Lung (tissue), 12 donors: Measurements from ENCODE around the gene SCN2B. TPM values are rescaled to one million over a fixed set of nuclear protein-coding genes. Genes with fewer than 3 reads are reported as not detected.
A peak's percentile ranks its signal among the peaks of the same experiment; 100 is the strongest.

Experiments used
- ATAC-seq: fragments of 200-7000 bp; cut with Tn5 transposase; one replicate; pipeline ENCODE4 v1.9.1; 2020; ENCODE audit warnings: moderate number of reproducible peaks; ENCODE audit not compliant: insufficient read depth, low FRiP score
- DNase-seq, 3 donors: peaks; one replicate each; pipeline ENCODE4 v3.0.0-alpha.2; 2013 to 2017
- H3K27ac ChIP-seq, 2 donors: one replicate each; pipeline ENCODE4 v1.5.1; 2013; ENCODE audit warnings: mild to moderate bottlenecking in 2 of 2, moderate library complexity in 2 of 2, control low read depth in 1 of 2, inconsistent platforms in 1 of 2, low read depth in 1 of 2, low read length in 1 of 2
- H3K27me3 ChIP-seq, 3 donors: one replicate each; pipeline ENCODE4 v1.5.1; 2013; ENCODE audit warnings: low read length in 2 of 3; ENCODE audit not compliant: control insufficient read depth in 3 of 3, insufficient read depth in 3 of 3
- H3K36me3 ChIP-seq, 4 donors: one replicate each; pipeline ENCODE4 v1.5.1; 2013; ENCODE audit warnings: low read length in 4 of 4, mild to moderate bottlenecking in 1 of 4, moderate library complexity in 1 of 4; ENCODE audit not compliant: control insufficient read depth in 4 of 4, insufficient read depth in 4 of 4
- H3K4me1 ChIP-seq, 5 donors: one replicate each; pipeline ENCODE4 v1.5.1; 2013; ENCODE audit warnings: low read length in 5 of 5, mild to moderate bottlenecking in 2 of 5, moderate library complexity in 1 of 5; ENCODE audit not compliant: control insufficient read depth in 5 of 5, insufficient read depth in 5 of 5
- H3K4me3 ChIP-seq: one replicate; pipeline ENCODE4 v1.5.1; 2013; ENCODE audit warnings: mild to moderate bottlenecking, control low read depth, moderate library complexity
- H3K9ac ChIP-seq, 2 donors: one replicate each; pipeline ENCODE4 v1.5.1; 2013; ENCODE audit warnings: low read length in 2 of 2, control low read depth in 1 of 2; ENCODE audit not compliant: insufficient read depth in 1 of 2
- H3K9me3 ChIP-seq, 4 donors: one replicate each; pipeline ENCODE4 v1.5.1; 2013; ENCODE audit warnings: low read length in 3 of 4, mild to moderate bottlenecking in 1 of 4, moderate library complexity in 1 of 4; ENCODE audit not compliant: control insufficient read depth in 4 of 4, insufficient read depth in 3 of 4
- WGBS, 2 donors: extraction: QIAGEN DNeasy Blood & Tissue Kit; methylation state at CpG; one replicate each; pipeline ENCODE4 v1.1.7; 2013; 5-methylcytosine and 5-hydroxymethylcytosine counted together
- polyA plus RNA-seq, 2 donors: library from polyadenylated mRNA; stranded (reverse); fragments of 200-250 nt; gene quantifications; one replicate each; pipeline ENCODE4 v1.2.1, GENCODE V29; 2013
- total RNA-seq, 2 donors: library from RNA; depleted of rRNA in 1 of 2; stranded (reverse); fragments of >200 nt in 1 of 2; gene quantifications; one replicate each; pipeline ENCODE4 v1.2.1, GENCODE V29; 2014 to 2021
- TF ChIP-seq, protein P1 (sequence below): IDR thresholded peaks from 2 replicates; pipeline ENCODE4 v1.5.1; 2012; ENCODE audit warnings: mild to moderate bottlenecking; ENCODE audit errors: control extremely low read depth, extremely low read depth
- donor health status: control.
- donor health status: control.
- donor health status: Bipolar disorder and iron deficiency.
- donor health status: healthy.
- donor health status: DM: yes; HTN: yes; CAD: no.

Gene SCN2B
- total and polyA plus RNA-seq, 4 donors = 0.03 to 1.6 (median 0.62) TPM

DNA sequence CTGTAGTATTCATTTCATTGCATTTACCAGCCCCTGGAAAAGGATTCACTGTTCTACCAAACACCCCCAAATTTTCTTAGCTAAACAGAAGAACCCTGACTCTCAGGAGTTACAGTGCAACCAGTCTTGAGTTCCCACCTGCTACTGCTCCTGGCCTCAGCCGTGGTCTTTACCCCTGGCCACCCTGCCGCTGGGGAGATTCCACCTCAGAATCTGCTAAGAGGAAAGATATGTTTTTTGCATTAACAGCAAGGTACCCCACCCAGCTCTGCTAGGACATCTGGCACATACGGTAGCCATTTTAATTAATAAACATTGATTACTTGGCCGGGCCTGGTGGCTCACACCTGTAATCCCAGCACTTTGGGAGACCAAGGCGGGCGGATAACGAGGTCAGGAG, 39.3 kb upstream of the SCN2B start:
- Histone ChIP-seq H3K27ac (no peak overlapping the region), H3K36me3 (no peaks in the 10 kb centered on the region), H3K27me3 (peaks cover 0 to 28% (median 5%) of the 10 kb centered on the region in 3 donors), H3K4me1 (peaks cover 0 to 4% (median 0%) of the 10 kb centered on the region in 5 donors), H3K4me3 (no peak overlapping the region), H3K9ac (no peak overlapping the region), H3K9me3 (no peaks in the 10 kb centered on the region)
- TF ChIP-seq, protein P1, sequence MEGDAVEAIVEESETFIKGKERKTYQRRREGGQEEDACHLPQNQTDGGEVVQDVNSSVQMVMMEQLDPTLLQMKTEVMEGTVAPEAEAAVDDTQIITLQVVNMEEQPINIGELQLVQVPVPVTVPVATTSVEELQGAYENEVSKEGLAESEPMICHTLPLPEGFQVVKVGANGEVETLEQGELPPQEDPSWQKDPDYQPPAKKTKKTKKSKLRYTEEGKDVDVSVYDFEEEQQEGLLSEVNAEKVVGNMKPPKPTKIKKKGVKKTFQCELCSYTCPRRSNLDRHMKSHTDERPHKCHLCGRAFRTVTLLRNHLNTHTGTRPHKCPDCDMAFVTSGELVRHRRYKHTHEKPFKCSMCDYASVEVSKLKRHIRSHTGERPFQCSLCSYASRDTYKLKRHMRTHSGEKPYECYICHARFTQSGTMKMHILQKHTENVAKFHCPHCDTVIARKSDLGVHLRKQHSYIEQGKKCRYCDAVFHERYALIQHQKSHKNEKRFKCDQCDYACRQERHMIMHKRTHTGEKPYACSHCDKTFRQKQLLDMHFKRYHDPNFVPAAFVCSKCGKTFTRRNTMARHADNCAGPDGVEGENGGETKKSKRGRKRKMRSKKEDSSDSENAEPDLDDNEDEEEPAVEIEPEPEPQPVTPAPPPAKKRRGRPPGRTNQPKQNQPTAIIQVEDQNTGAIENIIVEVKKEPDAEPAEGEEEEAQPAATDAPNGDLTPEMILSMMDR = no peak
- 87 to 95% methylated on average over 7 of the region's 7 CpGs for WGBS, 2 donors
- DNase-seq (no peak), ATAC-seq (no peak)

DNA sequence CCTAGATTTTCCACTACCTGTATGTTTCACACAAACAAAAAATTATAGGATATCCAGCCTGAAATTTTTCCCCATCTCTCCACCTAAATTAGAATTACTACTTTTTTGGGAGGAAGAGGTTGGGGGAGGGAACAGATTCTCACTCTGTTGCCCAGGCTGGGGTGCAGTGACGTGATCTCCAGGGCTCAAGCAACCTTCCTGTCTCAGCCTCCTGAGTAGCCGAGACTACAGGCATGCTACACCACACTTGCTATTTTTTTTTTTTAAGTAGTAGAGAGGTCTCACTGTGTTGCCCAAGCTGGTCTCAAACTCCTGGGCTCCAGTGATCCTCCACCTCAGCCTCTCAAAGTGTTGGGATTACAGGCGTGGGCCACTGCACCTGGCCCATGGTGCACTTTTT, 38.8 kb upstream of the SCN2B start:
- ATAC-seq (no peak), DNase-seq (no peak)
- Histone ChIP-seq H3K27me3 (peaks cover 0 to 27% (median 3%) of the 10 kb centered on the region in 3 donors), H3K4me1 (peaks cover 0 to 4% (median 2%) of the 10 kb centered on the region in 5 donors), H3K36me3 (no peaks in the 10 kb centered on the region), H3K4me3 (no peak overlapping the region), H3K9me3 (no peaks in the 10 kb centered on the region), H3K27ac (no peak overlapping the region), H3K9ac (no peak overlapping the region)
- TF ChIP-seq, protein P1 = no peak
- WGBS, 2 donors = 40 to 63% methylated on average over 3 of the region's 3 CpGs

DNA sequence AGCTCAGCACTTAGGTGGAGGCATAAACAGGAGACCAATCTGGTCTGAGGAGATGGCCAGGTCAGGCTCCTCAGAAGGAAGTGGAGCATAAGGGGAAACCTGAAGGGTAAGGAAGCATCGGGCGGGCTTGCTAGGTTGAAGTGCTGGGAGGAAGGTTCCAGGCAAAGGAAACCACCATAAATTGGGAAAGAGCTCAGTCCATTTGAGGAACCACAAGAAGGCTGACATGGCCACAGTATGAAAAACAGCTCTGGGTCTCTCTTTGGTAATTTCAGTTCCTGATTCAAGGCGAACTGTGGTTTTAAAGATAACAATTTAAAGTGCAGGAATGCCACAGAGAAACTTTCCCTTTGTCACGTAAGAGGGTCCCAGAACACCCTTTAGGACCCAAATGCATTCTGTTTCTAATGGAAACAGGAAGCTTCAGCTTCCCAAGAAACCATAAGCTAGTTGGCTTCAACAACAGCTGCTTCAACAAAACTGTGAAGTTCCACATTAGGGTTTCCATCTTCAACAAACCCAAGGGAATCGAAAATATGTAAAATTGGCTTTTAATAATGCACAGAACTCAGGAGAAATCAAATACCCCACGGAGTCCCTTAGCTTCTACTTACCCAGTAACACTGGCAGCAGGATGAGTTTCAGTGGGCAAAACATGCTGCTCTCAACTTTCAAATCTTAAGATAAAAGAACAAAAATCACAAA, 37.9 kb upstream of the SCN2B start:
- Histone ChIP-seq H3K9ac (no peak overlapping the region), H3K36me3 (no peaks in the 10 kb centered on the region), H3K27me3 (peaks cover 0 to 21% (median 2%) of the 10 kb centered on the region in 3 donors), H3K4me1 (peaks cover 0 to 5% (median 2%) of the 10 kb centered on the region in 5 donors), H3K27ac (no peak overlapping the region), H3K9me3 (no peaks in the 10 kb centered on the region), H3K4me3 (no peak overlapping the region)
- DNase-seq (peak in 1 of 3 donors; percentile 25), ATAC-seq (peak; percentile 55)
- whole genome bisulfite sequencing, 2 donors = 29 to 51% methylated on average over 6 of the region's 6 CpGs
- TF ChIP-seq, protein P1 = no peak
